ENCODE results near the gene AGRN. TPM values are rescaled to one million over a fixed set of nuclear protein-coding genes. Genes with fewer than 3 reads are reported as not detected.
"Not testable (repeated sequence)": the region's sequence is repeated elsewhere in the genome, so short reads cannot be mapped to it uniquely, and the experiment has no call there.

The AGRN gene
- total RNA-seq, 1 experiment from 2014 or later = 175 TPM

GRCh38 chr1:975896-976683 lies 43.8 kb upstream of the AGRN start:
- no peaks in the 10 kb centered on the region for H4K20me1 ChIP-seq (ENCODE audit: control insufficient read depth, insufficient read depth, insufficient read length)
- WGBS (ENCODE audit: extremely low coverage, insufficient read length, low lambda C conversion rate) = no CpG with 5 or more reads among the region's 40 CpGs
- no peaks in the 10 kb centered on the region for H3K9me3 ChIP-seq (ENCODE audit: control insufficient read depth, low read depth, low read length)
- peaks cover 0 to 6% (median 4%) of the 10 kb centered on the region in 3 experiments; a peak in 4 of 7 replicates for H3K36me3 Mint-ChIP-seq (ENCODE audit: insufficient read depth in 1 of 3, low read depth in 3 of 3)
- H3K9me3 Mint-ChIP-seq = peaks cover 4 to 6% of the 10 kb centered on the region in 2 experiments
- H3K4me1 ChIP-seq (ENCODE audit: insufficient read depth, low read length) = no peaks in the 10 kb centered on the region
- no peaks in the 10 kb centered on the region for H3K79me2 ChIP-seq (ENCODE audit: insufficient read depth, low read length)
- H3K56ac ChIP-seq (ENCODE audit: insufficient read length, low read depth, low read length) = no peak overlapping the region
- peak overlapping the region in 1 of 2 experiments; percentile 26; a peak in 2 of 5 replicates for H3K4me3 Mint-ChIP-seq
- no peak overlapping the region for H3T11ph ChIP-seq (ENCODE audit: low read length)
- no peak overlapping the region for H2BK15ac ChIP-seq (ENCODE audit: low read depth, low read length)
- H3K27ac ChIP-seq (ENCODE audit: insufficient read length, low read depth, low read length) = no peak overlapping the region
- peaks cover 46% of the 10 kb centered on the region for H3K27me3 Mint-ChIP-seq (ENCODE audit: low read depth)
- H2BK120ac ChIP-seq (ENCODE audit: low read depth, low read length, poor library complexity, severe bottlenecking) = no peak overlapping the region
- DNase-seq = peak; percentile 93
- no peak overlapping the region for H3K18ac ChIP-seq (ENCODE audit: insufficient read length, low read depth, low read length)
- no peak overlapping the region for H4K5ac ChIP-seq (ENCODE audit: insufficient read length, low read depth, low read length)
- peak overlapping the region; percentile 6 for H3K4me2 ChIP-seq (ENCODE audit: insufficient read depth, insufficient read length, low read length)
- H3K4ac ChIP-seq (ENCODE audit: low read depth, low read length) = no peak overlapping the region
- peaks cover 5 to 9% of the 10 kb centered on the region in 2 experiments; a peak in 3 of 4 replicates for H3K4me1 Mint-ChIP-seq
- H3K79me1 ChIP-seq (ENCODE audit: insufficient read depth, low read depth, low read length, poor library complexity, severe bottlenecking) = no peaks in the 10 kb centered on the region
- no peak overlapping the region for H3K27ac Mint-ChIP-seq
- H4K91ac ChIP-seq (ENCODE audit: insufficient read length, low read depth, low read length) = no peak overlapping the region
- no peak overlapping the region for H4K8ac ChIP-seq (replicated peaks; ENCODE audit: insufficient read length, low read depth, low read length)
- peak; percentile 78 for TF ChIP-seq CTCF (conservative IDR thresholded peaks at IDR 0.05)
- no peak overlapping the region for H3K23ac ChIP-seq (ENCODE audit: insufficient read length, low read depth, low read length)
- H3K23me2 ChIP-seq (ENCODE audit: insufficient read length, low read depth, low read length, poor library complexity, severe bottlenecking) = no peaks in the 10 kb centered on the region
- H2BK12ac ChIP-seq (ENCODE audit: insufficient read length, low read depth, low read length) = no peak overlapping the region
- no peak overlapping the region for H2BK5ac ChIP-seq (ENCODE audit: insufficient read length, low read length)
- H3K27me3 ChIP-seq (ENCODE audit: insufficient read depth, low read length) = no peaks in the 10 kb centered on the region; the same call in 1 of the 2 replicates
- no peak overlapping the region for H3K14ac ChIP-seq (ENCODE audit: insufficient read depth, low read length)
- no peak overlapping the region for H2AFZ ChIP-seq (ENCODE audit: low read length)
- H3K9ac ChIP-seq (ENCODE audit: extremely low read depth, insufficient read length, low read length) = no peak overlapping the region
- H2AK5ac ChIP-seq (ENCODE audit: insufficient read length, low read length) = no peak overlapping the region
- no peak overlapping the region for H2BK20ac ChIP-seq (ENCODE audit: low read depth, low read length, poor library complexity, severe bottlenecking)

GRCh38 chr1:976791-977190 lies 43.1 kb upstream of the AGRN start:
- H3K23ac ChIP-seq (ENCODE audit: insufficient read length, low read depth, low read length); H3K4me1 Mint-ChIP-seq; H3T11ph ChIP-seq (ENCODE audit: low read length); H3K56ac ChIP-seq (ENCODE audit: insufficient read length, low read depth, low read length); H2BK15ac ChIP-seq (ENCODE audit: low read depth, low read length); H3K79me2 ChIP-seq (ENCODE audit: insufficient read depth, low read length); H3K4me1 ChIP-seq (ENCODE audit: insufficient read depth, low read length); H3K9me3 Mint-ChIP-seq; H3K27ac ChIP-seq (ENCODE audit: insufficient read length, low read depth, low read length); H4K91ac ChIP-seq (ENCODE audit: insufficient read length, low read depth, low read length); H3K4me2 ChIP-seq (ENCODE audit: insufficient read depth, insufficient read length, low read length); H3K4me3 Mint-ChIP-seq; H2AK5ac ChIP-seq (ENCODE audit: insufficient read length, low read length); H4K5ac ChIP-seq (ENCODE audit: insufficient read length, low read depth, low read length); H3K36me3 Mint-ChIP-seq (ENCODE audit: insufficient read depth in 1 of 3, low read depth in 3 of 3); H2BK5ac ChIP-seq (ENCODE audit: insufficient read length, low read length); H3K23me2 ChIP-seq (ENCODE audit: insufficient read length, low read depth, low read length, poor library complexity, severe bottlenecking); H3K79me1 ChIP-seq (ENCODE audit: insufficient read depth, low read depth, low read length, poor library complexity, severe bottlenecking); H3K9me3 ChIP-seq (ENCODE audit: control insufficient read depth, low read depth, low read length); H3K18ac ChIP-seq (ENCODE audit: insufficient read length, low read depth, low read length); H2BK120ac ChIP-seq (ENCODE audit: low read depth, low read length, poor library complexity, severe bottlenecking); H3K9ac ChIP-seq (ENCODE audit: extremely low read depth, insufficient read length, low read length); H3K27ac Mint-ChIP-seq; H3K27me3 ChIP-seq (ENCODE audit: insufficient read depth, low read length); H4K8ac ChIP-seq (replicated peaks; ENCODE audit: insufficient read length, low read depth, low read length); DNase-seq; H2BK20ac ChIP-seq (ENCODE audit: low read depth, low read length, poor library complexity, severe bottlenecking); H3K14ac ChIP-seq (ENCODE audit: insufficient read depth, low read length); H3K4ac ChIP-seq (ENCODE audit: low read depth, low read length); H2AFZ ChIP-seq (ENCODE audit: low read length); H4K20me1 ChIP-seq (ENCODE audit: control insufficient read depth, insufficient read depth, insufficient read length); H2BK12ac ChIP-seq (ENCODE audit: insufficient read length, low read depth, low read length): not testable (repeated sequence)
- no CpG with 5 or more reads among the region's 39 CpGs for whole genome bisulfite sequencing (ENCODE audit: extremely low coverage, insufficient read length, low lambda C conversion rate)
- H3K27me3 Mint-ChIP-seq (ENCODE audit: low read depth) = peaks cover 48% of the 10 kb centered on the region

Data from H9 (cell line).